ENCODE measurements around the gene IMMP1L.

Gene IMMP1L

DNA sequence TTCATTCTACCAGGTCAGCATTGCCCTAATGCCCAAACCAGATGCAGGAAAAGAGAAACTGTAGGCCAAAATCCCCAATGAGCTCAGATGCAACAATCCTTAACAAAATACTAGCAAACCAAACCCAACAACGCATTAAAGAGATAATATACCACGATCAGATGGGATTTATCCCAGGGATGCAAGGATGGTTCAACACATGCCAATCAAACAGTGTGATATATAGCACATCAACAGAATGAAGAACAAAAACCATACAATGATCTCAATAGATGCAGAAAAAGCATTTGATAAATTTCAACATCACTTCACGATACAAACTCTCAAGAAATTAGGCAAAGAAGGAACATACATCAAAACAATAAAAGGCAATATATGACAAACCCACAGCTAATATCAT lies 45.0 kb downstream of the IMMP1L start:
- DNase-seq: no peak

GRCh38 chr11:31455177-31455576 lies 54.2 kb downstream of the IMMP1L start:
- DNase-seq: no peak

DNA sequence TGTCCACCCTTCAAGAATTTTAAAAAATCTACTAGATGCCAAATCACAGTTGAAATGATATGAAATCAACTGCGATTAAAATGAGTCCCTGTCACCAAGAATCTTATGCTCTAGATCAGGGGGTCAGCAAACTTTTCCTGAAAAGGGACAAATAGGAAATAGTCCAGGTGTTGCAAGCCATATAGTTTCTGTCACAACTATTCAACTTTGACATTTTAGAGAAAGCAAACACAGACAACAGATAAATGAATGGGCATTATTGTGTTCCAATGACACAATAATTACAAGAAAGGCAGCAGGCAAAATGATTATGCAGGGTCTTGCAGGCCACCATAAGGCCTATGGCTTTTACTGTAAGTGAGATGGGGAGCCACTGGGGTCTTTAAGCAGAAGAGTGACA lies 58.6 kb downstream of the IMMP1L start:
- DNase-seq: no peak

GRCh38 chr11:31449040-31449439 lies 60.4 kb downstream of the IMMP1L start:
- no peak for DNase-seq

DNA sequence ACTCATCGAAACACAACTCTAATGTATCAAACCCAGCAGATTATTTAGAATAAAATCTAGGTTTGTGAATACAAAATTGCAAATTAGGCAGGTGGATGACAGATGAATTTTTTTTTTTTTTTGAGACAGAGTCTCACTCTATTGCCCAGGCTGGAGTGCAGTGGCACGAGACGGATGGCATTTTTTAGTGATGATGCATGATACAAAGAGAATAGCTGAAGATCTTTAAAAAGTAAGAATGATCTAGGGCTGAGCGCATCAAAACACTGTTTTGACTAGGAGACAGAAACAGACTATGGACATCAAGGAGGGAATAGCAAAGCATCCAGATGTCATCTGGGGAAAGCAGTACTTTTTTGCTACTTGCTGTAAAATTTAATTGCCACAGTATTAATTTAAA lies 63.8 kb downstream of the IMMP1L start:
- DNase-seq: no peak

DNA sequence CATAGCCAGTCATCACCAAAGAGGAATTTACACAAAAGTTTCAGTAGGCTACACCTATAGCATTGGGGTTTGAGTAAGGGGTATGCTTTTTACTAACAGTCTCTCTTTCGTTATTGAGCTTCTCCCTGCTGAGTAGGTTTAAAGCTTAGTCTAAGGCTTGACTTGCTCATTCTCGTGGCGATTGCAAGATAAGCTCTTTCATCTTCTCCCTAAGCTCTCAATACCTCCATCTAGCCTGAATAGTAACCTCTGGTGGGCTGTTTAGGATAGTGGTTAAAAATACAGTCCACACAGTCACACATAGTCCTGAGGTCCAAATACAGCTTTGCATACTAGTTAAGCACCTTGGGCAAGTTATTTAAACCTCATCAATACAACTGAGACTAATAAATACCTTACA lies 65.6 kb downstream of the IMMP1L start:
- no peak for DNase-seq

DNA sequence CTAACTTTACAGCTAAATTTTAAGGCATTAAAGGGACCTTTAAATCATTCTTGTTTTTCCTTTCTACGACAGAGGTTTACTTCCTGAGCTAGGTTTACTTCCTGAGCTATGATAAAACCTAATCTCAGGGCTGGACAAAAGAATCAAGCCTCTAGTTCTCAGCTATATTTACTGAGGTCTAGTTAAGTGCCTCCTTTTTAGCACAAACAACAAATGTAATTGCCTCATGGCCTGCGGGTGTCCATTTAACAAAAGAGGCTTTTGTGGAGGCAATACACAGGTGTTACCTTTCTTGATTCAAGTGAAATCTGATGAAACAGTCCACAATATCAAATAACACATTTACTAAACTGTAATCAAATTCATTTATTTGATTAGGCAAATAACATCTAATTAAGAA lies 67.3 kb downstream of the IMMP1L start:
- no peak for DNase-seq

DNA sequence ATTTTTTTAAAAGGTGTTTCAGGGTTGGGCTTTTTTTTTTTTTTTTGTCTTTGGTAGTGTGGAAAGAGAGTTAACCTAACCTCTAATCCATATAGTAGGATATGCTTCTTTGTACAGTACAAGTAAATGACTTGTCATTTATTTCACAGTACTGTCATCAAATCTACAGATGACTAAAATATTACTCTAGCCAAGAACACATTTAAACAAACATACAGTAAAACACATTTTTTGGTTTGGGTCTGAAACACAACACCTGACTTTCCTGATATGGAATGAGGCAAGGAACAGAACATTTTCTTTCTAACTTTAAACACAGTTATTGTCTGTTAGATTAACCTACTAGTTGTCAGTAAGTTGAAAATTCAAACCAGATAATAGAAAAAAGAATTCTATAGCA lies 68.1 kb downstream of the IMMP1L start:
- no peak for DNase-seq

GRCh38 chr11:31437742-31438435 lies 71.5 kb downstream of the IMMP1L start:
- DNase-seq: no peak

DNA sequence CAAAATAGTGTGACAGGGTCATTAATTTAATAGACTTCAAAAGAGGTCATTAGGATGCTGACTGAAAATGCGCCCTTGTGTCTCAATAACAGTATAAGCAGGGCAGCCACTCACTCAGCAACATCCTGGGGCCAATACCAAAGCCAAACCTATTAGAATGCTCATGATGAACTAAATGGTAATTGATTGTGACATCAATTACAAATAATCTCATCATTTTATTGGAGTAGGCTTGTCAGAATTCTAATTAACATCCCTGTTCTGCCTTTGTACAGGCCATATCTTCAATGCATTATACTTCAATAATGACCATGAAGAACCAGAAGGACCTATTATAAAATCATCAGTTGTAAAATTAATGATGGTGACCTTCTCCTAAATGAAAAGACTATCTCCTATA lies 75.6 kb downstream of the IMMP1L start:
- DNase-seq: no peak

GRCh38 chr11:31424652-31425051 lies 84.8 kb downstream of the IMMP1L start:
- DNase-seq: no peak

- DNase-seq: no peak
These were observed 86.7 kb downstream of the IMMP1L start for GRCh38 chr11:31422703-31423102.

- no peak for DNase-seq
These were observed 87.6 kb downstream of the IMMP1L start for GRCh38 chr11:31421820-31422219.

GRCh38 chr11:31419669-31420068 lies 89.8 kb downstream of the IMMP1L start:
- DNase-seq: no peak

DNA sequence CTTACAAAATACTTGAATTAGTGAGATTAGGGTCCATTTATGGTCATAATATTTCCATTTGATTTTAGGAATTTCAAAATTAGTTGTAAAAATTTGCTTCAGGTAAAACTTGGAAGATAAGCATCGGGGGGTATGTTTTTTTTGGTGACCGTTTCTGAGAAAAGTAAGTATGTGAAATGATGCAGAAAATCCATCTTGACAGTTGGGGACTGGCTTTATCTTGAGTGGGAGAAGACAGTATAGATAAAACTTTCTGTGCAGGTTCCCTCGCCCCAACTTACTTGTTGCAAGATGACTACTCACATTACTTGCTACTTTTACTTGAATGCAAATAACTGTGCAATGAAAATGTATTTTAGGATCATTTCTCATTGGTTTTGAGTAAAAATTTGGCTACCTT lies 90.3 kb downstream of the IMMP1L start:
- DNase-seq: no peak

- DNase-seq: no peak
These were observed 91.6 kb downstream of the IMMP1L start for GRCh38 chr11:31417816-31418215.

GRCh38 chr11:31417357-31417756 lies 92.1 kb downstream of the IMMP1L start:
- no peak for DNase-seq

GRCh38 chr11:31415435-31415834 lies 94.0 kb downstream of the IMMP1L start:
- DNase-seq: no peak

- DNase-seq: no peak
These were observed 95.1 kb downstream of the IMMP1L start for GRCh38 chr11:31414338-31414737.

- no peak for DNase-seq
These were observed 96.5 kb downstream of the IMMP1L start for GRCh38 chr11:31412946-31413345.

GRCh38 chr11:31408201-31408600 lies 101.2 kb downstream of the IMMP1L start:
- no peak for DNase-seq

DNA sequence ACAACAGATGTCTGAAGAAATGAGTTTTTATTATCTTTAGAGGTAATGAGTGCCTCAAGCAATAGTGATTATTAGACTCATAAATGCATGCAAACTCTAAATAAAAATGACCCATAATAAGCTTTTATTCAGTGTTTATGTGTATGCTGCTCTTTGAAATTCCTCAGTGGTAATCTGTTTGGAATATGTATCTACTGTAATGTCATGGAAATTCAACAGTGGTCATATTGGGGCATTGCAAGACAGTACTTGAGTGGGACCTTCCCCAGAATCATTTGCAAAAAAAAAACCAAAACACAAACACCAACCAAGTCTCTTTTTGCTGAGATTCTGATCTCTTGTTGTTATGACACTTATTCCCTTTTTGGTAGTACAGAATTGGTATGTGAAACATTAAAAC lies 104.8 kb downstream of the IMMP1L start:
- DNase-seq: no peak

- peak; percentile 5 for DNase-seq
These were observed 112.1 kb downstream of the IMMP1L start for GRCh38 chr11:31397239-31397834.

- DNase-seq: no peak
These were observed 122.0 kb downstream of the IMMP1L start for GRCh38 chr11:31387379-31387778.

DNA sequence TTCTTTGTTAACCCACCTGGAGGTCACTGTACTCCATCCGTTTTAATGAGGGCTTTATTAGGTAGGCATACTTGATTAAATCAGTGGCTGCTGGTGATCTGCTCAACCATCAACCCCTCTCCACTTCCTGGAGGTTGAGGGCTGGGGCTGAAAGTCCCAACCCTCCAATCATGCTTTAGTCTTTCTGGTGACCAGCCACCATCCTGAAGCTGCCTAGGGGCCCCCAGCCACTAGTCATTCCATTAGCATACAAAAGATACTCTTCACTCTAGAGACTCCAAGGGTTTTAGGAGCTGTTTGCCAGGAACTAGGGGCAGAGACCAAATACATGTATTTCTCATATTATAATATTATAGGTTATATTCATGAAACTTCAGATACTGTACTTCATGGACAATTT lies 126.3 kb downstream of the IMMP1L start:
- no peak for DNase-seq

Measured in KG1 (cell line).